ENCODE measurements around the gene RNF222.
"Not testable (repeated sequence)": the region's sequence is repeated elsewhere in the genome, so short reads cannot be mapped to it uniquely, and the experiment has no call there.

The RNF222 gene

DNA sequence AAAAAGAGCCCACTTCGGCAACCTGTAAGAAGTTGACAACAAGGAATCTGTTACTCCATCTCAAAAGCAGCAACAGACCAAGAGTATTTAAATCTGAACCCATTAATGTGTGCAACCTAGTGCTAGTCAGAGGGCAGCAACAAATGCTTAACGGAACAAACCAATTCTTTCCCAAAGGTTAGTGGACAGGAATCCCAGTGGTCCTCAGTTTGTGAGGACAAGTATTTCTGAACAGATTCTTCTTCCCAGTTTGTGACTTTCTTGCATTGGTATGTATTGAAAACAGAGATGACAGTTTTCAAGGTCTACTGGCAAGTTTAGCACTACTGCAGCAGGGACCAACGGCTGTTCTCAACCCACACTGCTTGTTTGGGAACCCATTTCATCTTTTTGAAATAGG lies 17.6 kb downstream of the RNF222 start:
- no peak for DNase-seq (ENCODE audit: low spot score)

DNA sequence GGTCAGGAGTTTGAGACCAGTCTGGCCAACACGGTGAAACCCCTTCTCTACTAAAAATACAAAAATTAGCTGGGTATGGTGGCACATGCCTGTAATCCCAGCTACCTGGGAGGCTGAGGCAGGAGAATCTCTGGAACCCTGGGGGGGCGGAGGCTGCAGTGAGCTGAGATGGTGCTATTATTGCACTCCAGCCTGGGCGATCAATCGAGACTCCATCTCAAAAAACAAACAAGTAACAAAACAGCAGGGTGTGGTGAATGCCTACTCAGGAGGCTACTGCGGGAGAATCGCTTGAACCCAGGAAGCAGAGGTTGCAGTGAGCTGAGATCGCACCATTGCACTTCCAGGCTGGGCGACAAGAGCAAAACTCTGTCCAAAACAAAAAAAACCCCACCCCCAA lies 19.5 kb downstream of the RNF222 start:
- DNase-seq (ENCODE audit: low spot score), result not testable (repeated sequence)

DNA sequence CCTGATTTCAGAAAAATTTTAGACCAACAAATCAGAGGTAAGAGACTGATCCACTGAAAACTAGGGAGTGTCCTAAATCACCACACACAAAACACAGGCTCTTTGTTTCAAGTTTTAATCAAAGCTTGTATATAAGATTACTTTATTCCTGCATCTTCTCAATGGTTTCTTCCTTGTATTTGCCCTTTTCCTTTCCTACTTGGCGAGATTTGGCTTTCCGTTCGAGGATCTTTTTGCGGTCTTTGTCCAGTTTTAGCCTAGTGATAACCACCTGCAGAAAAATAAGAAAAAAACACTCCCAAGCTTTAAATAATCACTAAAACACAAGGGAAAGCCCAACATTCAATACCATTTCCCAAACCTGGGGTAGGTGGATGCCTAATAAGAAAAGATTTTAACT lies 20.2 kb downstream of the RNF222 start:
- no peak for DNase-seq (ENCODE audit: low spot score)

DNA sequence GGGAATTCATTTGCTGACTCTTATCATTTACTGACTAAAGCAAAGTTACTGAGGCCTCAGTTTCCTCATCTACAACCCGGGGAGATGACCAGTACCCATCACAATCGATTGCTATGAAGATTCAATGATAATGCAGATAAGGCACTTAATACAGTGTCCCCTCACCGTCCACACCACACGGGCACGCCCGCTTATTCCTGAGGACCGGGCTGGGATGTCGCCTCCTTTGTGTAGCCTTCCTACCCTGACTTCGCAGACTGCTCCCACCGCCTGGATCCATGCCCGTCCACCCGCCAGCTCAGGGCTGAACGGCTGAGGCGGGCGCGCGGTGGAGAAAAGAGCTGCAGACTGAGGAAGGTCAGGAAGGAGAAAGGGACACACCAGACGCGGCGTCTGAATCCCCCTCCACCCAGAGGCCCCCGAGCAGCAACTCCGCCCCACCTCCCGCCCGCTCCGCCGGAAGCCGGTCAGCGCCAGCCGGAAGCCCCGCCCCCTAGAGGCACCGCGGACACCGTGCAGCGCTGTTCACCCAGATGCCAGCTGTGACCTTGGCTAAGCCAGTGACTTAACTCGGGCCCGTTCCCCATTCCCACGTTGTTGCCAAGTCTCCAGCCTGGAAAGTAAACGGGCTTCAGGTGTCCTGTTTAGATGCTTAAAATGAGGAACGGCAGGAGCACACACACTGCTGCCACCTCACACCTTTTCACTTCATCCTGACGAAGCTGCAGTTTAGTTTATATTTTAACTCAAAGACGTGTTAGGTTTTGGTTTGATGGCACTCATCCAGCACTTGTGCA lies 21.2 kb downstream of the RNF222 start, which contains the start of gene KRABD2:
KRABD2 (minus strand) TSS at position 434 of the 797 bp plus-strand sequence.
- peak; percentile 67 for DNase-seq (ENCODE audit: low spot score)

DNA sequence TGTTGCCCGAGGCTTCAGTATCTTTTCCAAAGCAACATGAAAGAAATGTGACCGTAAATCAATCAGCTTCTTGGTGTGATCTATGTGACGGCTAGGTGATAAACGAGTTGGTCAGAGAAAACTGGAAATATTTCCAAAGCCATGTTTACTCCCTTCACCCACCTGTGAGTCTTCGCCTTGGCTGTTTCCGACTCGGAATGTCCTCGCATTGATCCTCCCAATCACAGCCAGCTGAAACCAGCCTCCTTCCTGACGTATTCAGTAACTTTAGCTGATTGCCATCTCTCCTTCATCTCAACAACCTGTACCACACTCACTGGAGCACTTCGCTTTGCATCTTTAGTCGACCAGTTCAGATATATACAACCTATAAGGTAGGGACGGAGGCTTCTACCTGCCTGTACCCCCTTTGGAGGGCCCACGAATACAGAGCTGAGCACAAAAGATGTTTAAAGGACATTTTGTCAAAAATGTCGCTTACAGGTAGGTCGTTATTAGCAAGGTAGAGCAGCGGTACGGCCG lies 21.8 kb downstream of the RNF222 start:
- peak; percentile 36 for DNase-seq (ENCODE audit: low spot score)

DNA sequence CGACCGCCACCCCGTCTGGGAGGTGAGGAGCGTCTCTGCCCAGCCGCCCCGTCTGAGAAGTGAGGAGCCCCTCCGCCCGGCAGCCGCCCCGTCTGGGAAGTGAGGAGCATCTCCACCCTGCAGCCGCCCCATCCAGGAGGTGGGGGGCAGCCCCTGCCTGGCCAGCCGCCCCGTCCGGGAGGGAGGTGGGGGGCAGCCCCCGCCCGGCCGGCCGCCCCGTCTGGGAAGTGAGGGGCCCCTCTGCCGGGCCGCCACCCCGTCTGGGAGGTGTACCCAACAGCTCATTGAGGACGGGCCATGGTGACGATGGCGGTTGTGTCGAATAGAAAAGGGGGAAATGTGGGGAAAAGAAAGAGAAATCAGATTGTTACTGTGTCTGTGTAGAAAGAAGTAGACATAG lies 23.8 kb downstream of the RNF222 start:
- not testable (repeated sequence) for DNase-seq (ENCODE audit: low spot score)

DNA sequence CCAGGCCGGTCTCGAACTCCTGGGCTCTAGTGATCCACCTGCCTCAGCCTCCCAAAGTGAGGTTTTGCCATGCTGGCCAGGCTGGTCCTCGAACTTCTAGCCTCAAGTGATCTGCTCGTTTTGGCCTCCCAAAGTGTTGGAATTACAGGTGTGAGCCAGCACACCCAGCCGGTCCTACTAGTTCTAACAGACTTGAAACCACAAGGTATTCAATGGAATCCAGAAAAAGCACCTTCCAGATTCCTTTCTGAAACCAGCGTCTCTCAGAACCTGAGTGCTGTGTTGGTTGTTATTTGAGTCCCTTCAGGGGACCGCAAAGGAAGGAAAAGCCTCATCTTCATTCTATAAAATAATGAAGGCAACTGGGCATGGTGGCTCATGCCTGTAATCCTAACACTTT lies 25.2 kb downstream of the RNF222 start:
- DNase-seq (ENCODE audit: low spot score), result no peak

DNA sequence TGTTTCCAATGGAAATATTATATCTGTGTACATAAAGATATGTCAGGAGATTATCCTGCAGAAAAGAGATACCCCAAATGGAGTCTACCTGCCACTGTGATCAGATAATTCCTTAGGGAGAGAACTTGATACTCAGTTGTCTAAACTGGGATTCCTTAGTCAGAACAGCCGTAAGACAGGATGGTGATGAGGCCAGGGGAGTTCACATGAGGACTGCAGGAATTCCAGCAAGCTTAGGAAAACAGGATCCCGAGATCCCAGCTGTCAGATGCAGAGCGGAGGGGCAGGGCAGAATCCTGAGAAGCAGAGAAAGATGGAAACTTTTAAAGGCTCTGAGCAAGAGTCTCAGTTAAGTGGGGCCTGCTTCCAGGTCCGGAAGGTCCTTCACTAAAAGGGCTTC lies 25.8 kb downstream of the RNF222 start:
- no peak for DNase-seq (ENCODE audit: low spot score)

DNA sequence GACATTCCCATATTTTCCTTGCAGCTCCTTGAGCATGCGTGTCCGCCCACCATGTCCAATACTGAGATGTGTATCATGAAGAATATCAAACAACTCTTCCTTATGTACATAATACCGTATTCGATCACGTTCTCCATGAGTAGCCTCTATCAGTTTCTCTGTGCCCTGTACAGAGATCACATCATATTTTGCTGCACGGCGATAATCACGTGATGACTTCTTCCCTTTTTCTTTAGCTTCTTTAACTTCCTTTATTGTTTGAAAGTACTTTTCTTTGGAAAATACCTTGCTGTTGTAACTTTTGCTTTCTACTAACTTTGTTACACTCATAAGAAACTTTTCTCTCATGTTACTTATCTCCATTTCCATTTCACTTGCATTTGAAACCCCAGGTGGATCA lies 27.7 kb downstream of the RNF222 start:
- DNase-seq (ENCODE audit: low spot score), result no peak

DNA sequence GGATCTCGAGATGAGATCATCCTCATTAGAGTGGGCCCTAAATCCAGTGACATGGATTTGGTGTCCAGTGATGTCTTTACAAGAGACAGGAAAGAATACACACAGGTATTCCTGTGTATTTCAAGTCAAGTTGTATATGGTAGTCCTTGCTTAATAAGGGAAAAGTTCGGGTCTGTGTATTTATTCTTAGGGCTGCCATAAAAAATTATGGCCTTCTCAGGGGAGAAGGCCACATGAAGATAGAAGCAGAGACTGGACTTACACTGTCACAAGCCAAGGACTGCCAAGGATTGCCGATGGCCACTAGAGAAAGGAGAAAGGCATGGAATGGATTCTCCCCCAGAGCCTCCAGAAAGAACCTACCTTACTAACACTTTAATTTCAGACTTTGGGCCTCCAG lies 29.4 kb downstream of the RNF222 start:
- DNase-seq (ENCODE audit: low spot score), result no peak

DNA sequence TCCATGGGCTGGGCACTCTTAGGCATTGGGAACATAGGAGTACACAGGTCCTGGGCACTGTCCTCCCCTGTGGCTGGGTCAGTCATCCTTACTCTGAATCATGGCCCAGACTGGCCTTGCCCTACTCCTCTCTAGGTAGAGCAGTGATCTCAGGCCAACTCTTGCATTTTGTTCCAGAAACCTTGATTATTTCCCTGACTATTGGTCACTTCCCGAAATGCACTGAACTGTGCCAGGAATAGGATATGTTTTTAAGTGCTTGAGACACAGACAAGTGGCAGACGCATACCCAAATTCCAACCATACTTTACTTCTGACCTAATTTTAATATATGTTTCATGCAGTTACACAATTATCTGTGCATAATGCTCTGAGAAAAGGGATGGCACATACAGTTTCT lies 31.4 kb downstream of the RNF222 start:
- no peak for DNase-seq (ENCODE audit: low spot score)

DNA sequence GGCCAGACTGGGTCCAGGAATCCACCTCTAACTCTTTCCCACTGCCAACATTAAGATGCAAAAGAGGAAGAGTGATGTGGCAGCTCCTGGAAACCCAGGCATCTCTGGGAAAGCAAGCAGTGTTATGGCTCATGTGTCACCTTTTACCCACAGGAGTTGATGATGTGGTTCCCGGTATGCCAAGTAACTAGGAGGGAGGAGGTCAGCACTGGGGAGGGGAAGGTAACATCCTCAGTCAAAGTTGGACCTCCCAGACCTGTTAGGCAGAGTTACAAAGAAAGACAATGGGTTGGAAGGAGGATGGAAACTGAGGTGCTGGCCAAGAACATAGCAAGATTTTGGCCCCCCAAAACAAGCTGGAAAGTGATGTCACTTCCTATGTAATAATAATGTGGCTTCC lies 32.5 kb downstream of the RNF222 start:
- DNase-seq (ENCODE audit: low spot score), result no peak

DNA sequence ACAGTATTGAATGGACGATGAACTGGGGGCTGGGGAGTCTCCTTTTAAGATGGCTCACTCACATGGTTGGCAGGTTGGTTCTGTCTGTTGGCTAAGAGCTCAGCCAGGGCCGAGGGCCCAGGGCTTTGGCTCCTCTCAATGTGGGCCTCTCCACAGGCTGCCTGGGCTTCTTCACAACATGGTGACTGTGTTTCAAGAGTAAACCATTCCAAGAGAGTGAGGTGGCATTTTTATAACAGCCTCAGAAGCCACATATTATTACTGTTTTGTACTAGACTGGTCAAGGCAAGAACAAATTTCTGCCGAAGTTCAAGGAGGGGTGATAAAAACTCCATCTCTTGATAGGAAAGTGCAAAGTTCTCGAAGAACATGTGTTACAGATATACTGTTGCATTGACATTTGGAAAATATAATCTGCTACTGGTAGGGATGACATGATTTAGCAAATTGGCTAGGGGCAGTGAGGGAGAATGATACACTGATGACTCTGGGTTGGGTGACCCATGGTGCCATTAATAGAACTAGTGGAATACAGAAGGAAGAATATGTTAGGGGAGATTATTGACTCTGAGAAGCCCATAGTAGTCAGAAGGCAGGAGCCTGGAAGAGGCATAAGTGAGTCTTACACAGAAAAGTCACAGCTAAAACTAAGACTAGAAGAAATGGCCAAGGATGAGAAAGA lies 34.8 kb downstream of the RNF222 start:
- no peak for DNase-seq (ENCODE audit: low spot score)

DNA sequence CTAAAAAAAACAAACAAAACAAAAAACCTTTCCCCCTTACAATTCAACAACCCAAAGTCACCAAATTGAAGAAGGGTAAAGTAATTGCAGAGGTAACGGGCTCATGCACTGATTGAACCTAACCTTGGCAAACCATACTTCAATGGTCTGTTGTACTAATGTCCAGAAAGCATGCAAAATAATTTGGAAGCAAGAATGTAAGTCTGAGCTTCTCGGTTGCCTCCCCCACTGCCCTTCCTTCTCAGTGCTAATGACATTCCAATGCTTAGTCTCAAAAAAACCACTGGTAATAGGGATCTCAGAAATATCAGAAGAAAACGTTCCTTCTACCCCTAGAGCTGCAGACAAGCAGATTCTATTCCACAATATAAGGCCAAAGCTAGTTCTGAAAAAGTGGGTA lies 36.9 kb downstream of the RNF222 start:
- no peak for DNase-seq (ENCODE audit: low spot score)

DNA sequence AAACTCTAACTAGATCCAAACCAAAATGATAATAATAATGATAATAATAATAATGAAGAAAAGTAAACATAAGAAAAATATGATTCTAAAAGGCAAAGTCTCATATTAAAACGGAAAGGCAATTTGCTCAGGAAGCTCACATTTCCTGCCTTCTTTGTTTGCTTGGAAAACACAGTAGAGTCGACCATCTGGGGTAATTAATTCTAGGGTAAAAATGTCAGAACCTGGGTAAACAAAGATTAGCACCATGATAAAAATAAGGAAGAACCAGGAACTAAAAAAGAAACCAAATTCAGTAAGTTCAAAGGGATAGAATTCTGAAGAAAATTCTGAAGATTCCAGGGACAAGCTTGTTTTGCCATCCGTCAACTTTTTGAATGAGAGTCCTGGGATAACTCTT lies 37.4 kb downstream of the RNF222 start:
- no peak for DNase-seq (ENCODE audit: low spot score)

DNA sequence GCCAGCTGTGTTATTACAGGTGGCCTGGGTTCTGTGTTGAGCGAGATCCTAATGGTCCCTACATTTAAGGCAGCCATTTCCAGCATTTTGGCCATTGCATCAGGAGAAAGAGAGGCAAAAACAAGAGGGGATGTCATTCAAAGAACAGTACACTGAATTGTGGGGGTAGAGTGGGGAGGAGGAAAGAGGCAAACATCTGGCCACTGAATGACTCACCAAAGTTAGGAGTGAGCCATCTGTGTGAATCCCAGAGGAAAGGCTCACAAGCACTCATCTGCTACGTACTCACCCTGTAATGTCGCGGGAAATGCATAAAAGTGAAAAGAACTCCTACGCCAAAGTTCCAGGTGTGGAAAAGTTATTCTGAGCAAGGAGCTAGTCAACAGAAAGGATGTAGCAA lies 37.9 kb downstream of the RNF222 start:
- DNase-seq (ENCODE audit: low spot score), result peak; percentile 40

DNA sequence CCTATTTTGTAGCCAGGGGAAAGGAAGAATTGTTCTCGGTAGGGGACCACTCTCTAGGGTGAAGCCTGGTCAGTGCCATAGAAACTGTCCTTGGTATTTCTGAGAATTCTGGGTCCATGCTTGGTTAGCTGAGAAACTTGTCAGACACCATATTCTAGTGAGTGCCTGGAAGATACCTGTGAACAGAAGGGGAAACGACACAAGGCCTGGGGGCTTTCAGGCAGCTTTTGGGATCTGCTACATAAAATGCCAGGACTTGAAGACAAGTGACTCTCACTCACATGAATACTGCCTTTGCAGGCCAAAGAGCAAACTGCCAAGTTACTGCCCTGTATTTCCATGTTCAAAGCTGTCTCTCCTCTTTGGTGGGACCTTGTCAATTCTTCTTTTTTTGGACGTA lies 39.7 kb downstream of the RNF222 start:
- DNase-seq (ENCODE audit: low spot score), result no peak

DNA sequence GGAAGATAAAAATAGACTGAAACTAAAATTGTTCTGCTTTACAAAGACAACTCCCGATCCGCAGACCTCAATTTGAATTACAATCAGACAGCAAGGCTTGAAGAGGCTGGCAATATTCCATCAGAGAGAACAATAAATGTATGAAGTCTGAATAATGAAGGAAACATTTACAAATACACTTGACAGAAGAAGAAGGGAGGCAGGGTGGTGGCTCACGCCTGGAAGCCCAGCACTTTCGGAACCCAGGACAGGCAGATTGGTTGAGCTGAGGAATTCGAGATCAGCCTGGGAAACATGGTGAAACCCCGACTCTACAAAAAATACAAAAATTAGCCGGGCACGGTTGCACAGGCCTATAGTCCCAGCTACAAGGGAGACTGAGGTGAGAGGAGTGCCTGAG lies 43.4 kb downstream of the RNF222 start:
- DNase-seq (ENCODE audit: low spot score), result no peak

DNA sequence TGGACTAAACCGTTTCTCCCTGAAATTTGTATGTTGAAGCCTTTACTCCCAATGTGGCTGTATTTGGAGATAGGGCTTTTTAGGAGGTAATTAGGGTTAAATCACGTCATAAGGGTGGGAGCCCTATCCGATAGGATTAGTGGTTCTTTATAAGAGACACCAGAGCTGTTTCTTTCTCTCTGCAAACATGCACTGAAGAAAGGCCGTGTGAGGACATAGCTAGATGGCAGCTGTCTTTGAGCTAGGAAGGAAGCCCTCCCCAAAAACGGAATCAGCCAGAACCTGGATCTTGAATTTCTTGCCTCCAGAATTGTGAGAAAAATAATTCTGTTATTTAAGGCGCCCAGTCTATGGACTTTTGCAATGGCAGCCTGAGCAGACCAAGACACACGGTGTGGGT lies 43.9 kb downstream of the RNF222 start:
- DNase-seq (ENCODE audit: low spot score), result no peak

DNA sequence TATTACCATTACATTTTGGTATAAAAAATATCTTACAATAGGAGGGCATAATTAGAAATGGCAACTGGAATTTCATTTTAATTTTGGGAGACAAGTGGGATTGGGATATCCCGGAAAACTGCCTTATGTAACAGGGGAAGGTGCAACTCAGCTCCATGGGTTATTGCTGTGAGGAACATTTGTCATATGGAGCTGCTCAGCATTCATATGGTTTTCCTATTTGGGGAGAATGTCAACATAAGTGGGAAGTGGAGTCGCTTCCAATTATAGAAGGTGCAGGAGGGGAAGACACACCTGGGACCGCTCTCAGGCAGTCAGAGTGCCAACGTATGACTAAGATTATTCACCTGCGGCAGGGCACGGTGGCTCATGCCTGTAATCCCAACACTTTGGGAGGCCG lies 47.3 kb downstream of the RNF222 start:
- DNase-seq (ENCODE audit: low spot score), result no peak

DNA sequence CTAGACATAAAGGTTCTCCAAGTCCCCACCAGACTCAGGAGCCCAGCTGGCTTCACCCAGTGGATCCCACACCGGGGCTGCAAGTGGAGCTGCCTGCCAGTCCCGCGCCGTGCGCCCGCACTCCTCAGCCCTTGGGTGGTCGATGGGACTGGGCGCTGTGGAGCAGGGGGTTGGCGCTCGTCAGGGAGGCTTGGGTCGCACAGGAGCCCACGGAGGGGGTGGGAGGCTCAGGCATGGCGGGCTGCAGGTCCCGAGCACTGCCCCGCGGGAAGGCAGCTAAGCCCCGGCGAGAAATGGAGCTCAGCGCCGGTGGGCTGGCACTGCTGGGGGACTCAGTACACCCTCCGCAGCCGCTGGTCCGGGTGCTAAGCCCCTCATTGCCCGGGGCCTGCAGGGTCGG lies 50.6 kb downstream of the RNF222 start:
- DNase-seq (ENCODE audit: low spot score), result not testable (repeated sequence)

DNA sequence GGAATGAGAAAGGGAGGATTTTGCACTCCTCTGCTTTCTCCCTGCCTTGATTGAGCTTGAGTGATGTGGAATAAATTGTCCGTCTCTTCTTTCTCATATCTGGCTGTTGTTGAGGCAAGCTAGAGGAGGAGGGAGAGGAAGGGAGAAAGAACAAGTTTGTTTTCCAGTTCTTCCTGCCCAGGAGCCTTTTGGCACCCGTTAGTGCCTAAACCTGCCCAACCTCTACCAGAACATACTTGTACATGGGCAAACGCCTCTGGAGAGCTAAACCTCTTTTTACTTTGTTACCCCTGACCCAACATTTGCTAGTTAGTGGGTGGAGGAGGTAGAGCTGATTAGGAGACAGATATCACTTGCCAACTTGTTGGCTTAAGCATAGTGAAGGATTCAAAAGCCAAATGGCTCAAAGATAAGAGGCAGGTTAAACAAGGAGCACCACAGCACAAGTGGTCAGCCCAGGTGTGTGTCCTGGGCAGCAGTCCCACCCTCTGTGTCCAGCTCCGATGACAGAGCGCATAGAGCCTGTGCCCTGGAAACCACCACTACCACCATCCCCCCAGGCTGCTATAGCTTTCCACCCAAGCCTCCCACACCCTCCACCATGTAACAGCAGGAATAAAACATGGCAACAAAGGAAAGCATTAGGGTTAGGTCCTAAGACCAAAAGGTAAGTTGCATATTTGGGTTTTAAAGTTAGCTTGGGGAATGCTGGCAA lies 51.5 kb downstream of the RNF222 start:
- DNase-seq (ENCODE audit: low spot score), result no peak
